K562 (cell line): ENCODE data around the gene SMG5. TPM values are rescaled to one million over a fixed set of nuclear protein-coding genes. Genes with fewer than 3 reads are reported as not detected.

ENCODE experiments used
- AFF4 ChIP-seq: sonication (generic); formaldehyde crosslinking; IDR thresholded peaks from 2 replicates; pipeline ENCODE4 v1.8.0; 2023; ENCODE audit warnings: mild to moderate bottlenecking, missing genetic modification reagents
- ARID1B ChIP-seq: fragments of 450-650 bp; IDR thresholded peaks from 2 replicates; pipeline ENCODE4 v1.6.1; 2016; ENCODE audit warnings: antibody characterized with exemption, mild to moderate bottlenecking, inconsistent platforms
- HDAC6 ChIP-seq: IDR thresholded peaks from 2 replicates; pipeline ENCODE4 v1.6.1; 2012; ENCODE audit warnings: low read depth, mild to moderate bottlenecking, control low read depth, inconsistent platforms, low read length, moderate library complexity
- HES1 ChIP-seq: fragments of 450-650 bp; IDR thresholded peaks from 2 replicates; pipeline ENCODE4 v1.6.1; 2016; ENCODE audit warnings: low read depth, mild to moderate bottlenecking, moderate library complexity
- HNRNPH1 ChIP-seq: fragments of 200-400 bp; formaldehyde crosslinking; optimal IDR thresholded peaks from 2 replicates; pipeline ENCODE3; 2017; ENCODE audit warnings: low read depth, mild to moderate bottlenecking, low read length, moderate library complexity
- MAFG ChIP-seq: fragments of 450-650 bp; conservative IDR thresholded peaks from 2 replicates; pipeline ENCODE4 v1.6.1; 2016; ENCODE audit warnings: missing genetic modification characterization, missing compliant biosample characterization
- MTA3 ChIP-seq: fragments of 450-650 bp; formaldehyde crosslinking; IDR thresholded peaks from 2 replicates; pipeline ENCODE4 v1.6.1; 2017; ENCODE audit warnings: mild to moderate bottlenecking, borderline replicate concordance
- NCOA2 ChIP-seq, 2 experiments: fragments of 450-650 bp; IDR thresholded peaks; 2 replicates each; pipeline ENCODE4 v1.6.1; 2018; ENCODE audit warnings: mild to moderate bottlenecking in 2 of 2, moderate library complexity in 1 of 2; ENCODE audit not compliant: partially characterized antibody in 2 of 2
- NFRKB ChIP-seq: fragments of 450-650 bp; IDR thresholded peaks from 2 replicates; pipeline ENCODE4 v1.6.1; 2016; ENCODE audit warnings: low read depth
- NFXL1 ChIP-seq: fragments of 450-650 bp; formaldehyde crosslinking; IDR thresholded peaks from 2 replicates; pipeline ENCODE4 v1.4.0; 2021; ENCODE audit warnings: mild to moderate bottlenecking
- PTTG1 ChIP-seq: fragments of 450-650 bp; IDR thresholded peaks from 2 replicates; pipeline ENCODE4 v1.6.1; 2016; ENCODE audit warnings: low read depth, mild to moderate bottlenecking, missing genetic modification characterization, missing compliant biosample characterization
- SETDB1 ChIP-seq: IDR thresholded peaks from one replicate; pipeline ENCODE4 v1.6.1; 2012; ENCODE audit warnings: low read length, control low read depth, inconsistent platforms
- SREBF1 ChIP-seq: fragments of 150-350 bp; IDR thresholded peaks from 2 replicates; pipeline ENCODE4 v1.6.1; 2014; ENCODE audit warnings: antibody characterized with exemption, low read depth, low read length, borderline replicate concordance
- STAT5A ChIP-seq: IDR thresholded peaks from 2 replicates; pipeline ENCODE4 v1.6.1; 2012; ENCODE audit warnings: low read length, inconsistent platforms, borderline replicate concordance
- TBL1XR1 ChIP-seq, 2 experiments: IDR thresholded peaks; 2 replicates each; pipeline ENCODE4 v1.6.1; 2012; ENCODE audit warnings: improper control_type of control experiment in 2 of 2, low read length in 2 of 2, mild to moderate bottlenecking in 1 of 2
- TOE1 ChIP-seq, 2 experiments: fragments of 450-650 bp in 1 of 2; sonication (generic) in 1 of 2; formaldehyde crosslinking in 1 of 2; IDR thresholded peaks; 2 replicates each; pipeline versions ENCODE4 v1.7.1 to v1.8.0; 2016 to 2022; ENCODE audit warnings: borderline replicate concordance in 2 of 2, mild to moderate bottlenecking in 2 of 2, antibody characterized with exemption in 1 of 2, inconsistent platforms in 1 of 2, low read depth in 1 of 2, missing genetic modification reagents in 1 of 2, moderate library complexity in 1 of 2
- TSC22D4 ChIP-seq: fragments of 450-650 bp; IDR thresholded peaks from 2 replicates; pipeline ENCODE4 v1.6.1; 2016; ENCODE audit warnings: missing genetic modification characterization, missing biosample characterization, control low read depth
- WHSC1 ChIP-seq: IDR thresholded peaks from one replicate; pipeline ENCODE4 v1.6.1; 2012; ENCODE audit warnings: low read length, control low read depth, inconsistent platforms
- ZBTB12 ChIP-seq: fragments of 250-450 bp; sonication (Bioruptor Pico); IDR thresholded peaks from 2 replicates; pipeline ENCODE4 v1.4.0; 2020
- ZNF134 ChIP-seq: fragments of 250-450 bp; sonication (Bioruptor Pico); conservative IDR thresholded peaks from 2 replicates; pipeline ENCODE4 v1.4.0; 2020
- ZNF146 ChIP-seq: IDR thresholded peaks from one replicate; pipeline ENCODE4 v1.6.1; 2018; ENCODE audit warnings: missing compliant biosample characterization; ENCODE audit not compliant: unreplicated experiment
- ZNF431 ChIP-seq: sonication (generic); formaldehyde crosslinking; IDR thresholded peaks from 2 replicates; pipeline ENCODE4 v1.8.0; 2022; ENCODE audit warnings: mild to moderate bottlenecking, missing genetic modification reagents
- ZNF696 ChIP-seq: fragments of 250-450 bp; sonication (Bioruptor Pico); conservative IDR thresholded peaks from 2 replicates; pipeline ENCODE4 v1.4.0; 2020; ENCODE audit warnings: mild to moderate bottlenecking, moderate library complexity
- ZNF79 ChIP-seq: fragments of 250-450 bp; sonication (Bioruptor Pico); IDR thresholded peaks from 2 replicates; pipeline ENCODE4 v1.4.0; 2020; ENCODE audit warnings: low read depth, mild to moderate bottlenecking, moderate library complexity
- polyA plus RNA-seq, 8 experiments: library from polyadenylated mRNA; depleted of rRNA in 4 of 8; stranded (reverse) in 5 of 8; unstranded in 3 of 8; fragments of >200 nt; fragmentation: Nextera tagmentation in 2 of 8; fragmentation: Illumina TruSeq in 1 of 8; extraction: Ambion mirVana in 2 of 8; extraction: Trizol in 1 of 8; gene quantifications; 2 replicates each; pipeline versions ENCODE4 v1.2.1 to v1.2.3, GENCODE V29; 2011 to 2014; ENCODE audit warnings: inconsistent platforms in 1 of 8, missing spikeins in 1 of 8
- total RNA-seq, 7 experiments: library from RNA; depleted of rRNA in 6 of 7; stranded (reverse); fragments of >200 nt in 6 of 7; fragmentation: Illumina TruSeq in 2 of 7; extraction: Trizol in 2 of 7; gene quantifications; 2 replicates each; pipeline versions ENCODE4 v1.2.1 to v1.2.3, GENCODE V29; 2011 to 2021; ENCODE audit warnings: low replicate concordance in 1 of 7

SMG5 gene
- total and polyA plus RNA-seq, 9 of the 15 experiments (the other 6 are each of a cell fraction or from before 2014, with no cell fraction given) = 1.4 to 85.9 (median 53.0) TPM

DNA sequence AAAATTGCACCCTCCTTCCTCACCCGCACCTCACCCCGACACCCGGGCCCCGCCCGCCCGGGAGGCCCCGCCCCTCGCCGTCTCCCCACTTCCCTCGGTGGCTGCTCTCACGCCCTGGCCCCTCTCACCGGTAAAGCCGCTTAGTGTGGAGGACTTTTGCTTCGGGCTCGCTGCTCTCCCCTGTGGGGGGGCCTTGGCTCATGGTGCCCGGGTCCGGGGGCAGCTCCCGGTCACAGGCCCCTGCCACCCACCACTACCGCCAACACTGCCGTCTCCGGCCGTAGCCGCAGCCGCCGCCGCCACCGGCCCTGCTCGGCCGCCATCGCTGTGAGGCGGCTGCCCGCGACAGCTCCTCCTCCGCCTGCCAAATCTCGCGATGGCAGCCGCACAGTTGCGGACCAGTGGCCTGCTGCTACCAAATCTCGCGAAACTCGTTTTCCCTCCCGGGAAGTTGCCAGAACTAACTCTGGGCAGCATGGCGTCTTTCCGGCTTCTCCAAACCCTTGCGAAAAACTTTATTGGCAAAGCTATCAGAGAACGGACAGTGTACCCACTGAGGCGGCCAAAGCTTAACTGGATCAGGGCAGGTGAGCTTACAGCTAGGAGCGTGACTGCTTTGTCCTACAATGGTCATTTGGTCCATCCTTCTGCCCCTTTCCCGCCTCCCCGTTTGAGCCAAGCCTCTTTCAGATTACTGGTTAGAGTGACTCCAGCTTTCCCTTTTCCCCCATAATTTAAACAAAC is at the start of gene SMG5 (continued):
- no peak for TF ChIP-seq ZNF696 (CRISPR knock-in tag)
- TF ChIP-seq TOE1 (IDR thresholded peaks at IDR 0.05; ENCODE audit: borderline replicate concordance) = no peak; the same call in 1 of the 2 replicates
- TF ChIP-seq TOE1 (CRISPR knock-in tag; IDR thresholded peaks at IDR 0.05; ENCODE audit: borderline replicate concordance, low read depth) = no peak
- TF ChIP-seq NCOA2 (IDR thresholded peaks at IDR 0.05; ENCODE audit: partially characterized antibody in 2 of 2) = no peak
- no peak for TF ChIP-seq ZNF146 (CRISPR knock-in tag)
- peak; percentile 33 for TF ChIP-seq SETDB1
- TF ChIP-seq MAFG (tag) = no peak
- no peak for TF ChIP-seq HDAC6
- 0 out of 2 replicates have a peak, but pooled peaks have one; percentile 52 for TF ChIP-seq ZNF431 (CRISPR knock-in tag)
- TF ChIP-seq ZNF134 (CRISPR knock-in tag) = peak; percentile 56; the same call in 1 of the 2 replicates
- TF ChIP-seq NFRKB = peak; percentile 96
- TF ChIP-seq ARID1B = peak; percentile 12; the same call in 1 of the 2 replicates
- TF ChIP-seq ZNF79 = no peak
- no peak for TF ChIP-seq PTTG1 (tag)
- TF ChIP-seq SREBF1 = no peak
- TF ChIP-seq AFF4 (CRISPR knock-in tag) = peak; percentile 95
- TF ChIP-seq TSC22D4 = no peak
- no peak for TF ChIP-seq WHSC1
- peak; percentile 89 for TF ChIP-seq MTA3
- no peak for TF ChIP-seq NFXL1 (CRISPR knock-in tag)
- TF ChIP-seq HNRNPH1 = no peak
- TF ChIP-seq HES1 = no peak
- TF ChIP-seq TBL1XR1 (IDR thresholded peaks at IDR 0.05; ENCODE audit: low read length in 2 of 2) = peak in 1 of 2 experiments; percentile 61; a peak in 2 of 4 replicates
- peak; percentile 20; the same call in 1 of the 2 replicates for TF ChIP-seq STAT5A
- peak; percentile 25; the same call in 1 of the 2 replicates for TF ChIP-seq ZBTB12
